ENCODE data around the gene CYFIP2. TPM values are rescaled to one million over a fixed set of nuclear protein-coding genes. Genes with fewer than 3 reads are reported as not detected.

The CYFIP2 gene
- polyA plus RNA-seq, 1 donor from 2014 or later = 59.7 TPM

- no peak overlapping the region for H2AFZ ChIP-seq (ENCODE audit: low read depth, low read length)
- no peak overlapping the region for H3K4me3 ChIP-seq (ENCODE audit: low read length)
- H3K4me2 ChIP-seq (ENCODE audit: low read length) = no peak overlapping the region
- H3K9me3 ChIP-seq (ENCODE audit: low read length) = no peaks in the 10 kb centered on the region
- no peaks in the 10 kb centered on the region for H3K9me2 ChIP-seq (ENCODE audit: insufficient read depth, low read length)
- peaks cover 71% of the 10 kb centered on the region for H3K79me2 ChIP-seq (replicated peaks; ENCODE audit: insufficient read depth, low read length)
- no peak overlapping the region for H3K9ac ChIP-seq (ENCODE audit: low read length)
- no peak overlapping the region for H3K27ac ChIP-seq (ENCODE audit: low read length)
- H4K20me1 ChIP-seq (ENCODE audit: insufficient read depth) = no peaks in the 10 kb centered on the region
- H3K36me3 ChIP-seq (ENCODE audit: insufficient read depth, low read length) = no peaks in the 10 kb centered on the region
- no peaks in the 10 kb centered on the region for H3K27me3 ChIP-seq (ENCODE audit: insufficient read depth, low read depth, low read length)
- TF ChIP-seq TAF1 (IDR thresholded peaks at IDR 0.05; ENCODE audit: low read depth) (no peak), EZH2 (IDR thresholded peaks at IDR 0.05; ENCODE audit: borderline replicate concordance, insufficient read depth, low read length, poor library complexity, severe bottlenecking) (no peak), RAD21 (conservative IDR thresholded peaks at IDR 0.05) (no peak), REST (IDR thresholded peaks at IDR 0.05; ENCODE audit: borderline replicate concordance) (no peak), EP300 (conservative IDR thresholded peaks at IDR 0.05; ENCODE audit: poor library complexity, severe bottlenecking) (no peak), SMC3 (conservative IDR thresholded peaks at IDR 0.05; ENCODE audit: poor library complexity) (no peak), CTCF (IDR thresholded peaks at IDR 0.05; ENCODE audit: poor library complexity, severe bottlenecking) (no peak), MXI1 (conservative IDR thresholded peaks at IDR 0.05; ENCODE audit: poor library complexity, severe bottlenecking) (no peak), POLR2AphosphoS5 (IDR thresholded peaks at IDR 0.05) (no peak)
- H3F3A ChIP-seq (ENCODE audit: insufficient read depth, low read length, poor library complexity, severe bottlenecking) = no peaks in the 10 kb centered on the region
These were observed 9.5 kb downstream of the CYFIP2 start for GRCh38 chr5:157275403-157275802.

- no peak overlapping the region for H3K27ac ChIP-seq (ENCODE audit: low read length)
- H3K4me2 ChIP-seq (ENCODE audit: low read length) = no peak overlapping the region
- H3K9ac ChIP-seq (ENCODE audit: low read length) = no peak overlapping the region
- no peaks in the 10 kb centered on the region for H3K9me3 ChIP-seq (ENCODE audit: low read length)
- H4K20me1 ChIP-seq (ENCODE audit: insufficient read depth) = no peaks in the 10 kb centered on the region
- no peaks in the 10 kb centered on the region for H3K9me2 ChIP-seq (ENCODE audit: insufficient read depth, low read length)
- H3K36me3 ChIP-seq (ENCODE audit: insufficient read depth, low read length) = no peaks in the 10 kb centered on the region
- peaks cover 60% of the 10 kb centered on the region for H3K79me2 ChIP-seq (replicated peaks; ENCODE audit: insufficient read depth, low read length)
- no peaks in the 10 kb centered on the region for H3F3A ChIP-seq (ENCODE audit: insufficient read depth, low read length, poor library complexity, severe bottlenecking)
- H3K4me3 ChIP-seq (ENCODE audit: low read length) = no peak overlapping the region
- no peak overlapping the region for H2AFZ ChIP-seq (ENCODE audit: low read depth, low read length)
- no peaks in the 10 kb centered on the region for H3K27me3 ChIP-seq (ENCODE audit: insufficient read depth, low read depth, low read length)
- TF ChIP-seq CTCF (IDR thresholded peaks at IDR 0.05; ENCODE audit: poor library complexity, severe bottlenecking) = no peak
- no peak for TF ChIP-seq REST (IDR thresholded peaks at IDR 0.05; ENCODE audit: borderline replicate concordance)
- no peak for TF ChIP-seq TAF1 (IDR thresholded peaks at IDR 0.05; ENCODE audit: low read depth)
- TF ChIP-seq EZH2 (IDR thresholded peaks at IDR 0.05; ENCODE audit: borderline replicate concordance, insufficient read depth, low read length, poor library complexity, severe bottlenecking) = no peak
- no peak for TF ChIP-seq MXI1 (conservative IDR thresholded peaks at IDR 0.05; ENCODE audit: poor library complexity, severe bottlenecking)
- TF ChIP-seq RAD21 (conservative IDR thresholded peaks at IDR 0.05) = no peak
- no peak for TF ChIP-seq EP300 (conservative IDR thresholded peaks at IDR 0.05; ENCODE audit: poor library complexity, severe bottlenecking)
- TF ChIP-seq SMC3 (conservative IDR thresholded peaks at IDR 0.05; ENCODE audit: poor library complexity) = no peak
- TF ChIP-seq POLR2AphosphoS5 (IDR thresholded peaks at IDR 0.05) = no peak
These were observed 12.6 kb downstream of the CYFIP2 start for GRCh38 chr5:157278319-157279037.
